ENCODE data around the gene PLXNB2.
A peak's percentile ranks its signal among the peaks of the same experiment; 100 is the strongest.
"Not testable (repeated sequence)": the region's sequence is repeated elsewhere in the genome, so short reads cannot be mapped to it uniquely, and the experiment has no call there.

PLXNB2 gene

GRCh38 chr22:50281957-50282356 lies 25.5 kb downstream of the PLXNB2 start:
- DNase-seq (ENCODE audit: insufficient read length, low spot score) (no peak), FAIRE-seq (no peak)

DNA sequence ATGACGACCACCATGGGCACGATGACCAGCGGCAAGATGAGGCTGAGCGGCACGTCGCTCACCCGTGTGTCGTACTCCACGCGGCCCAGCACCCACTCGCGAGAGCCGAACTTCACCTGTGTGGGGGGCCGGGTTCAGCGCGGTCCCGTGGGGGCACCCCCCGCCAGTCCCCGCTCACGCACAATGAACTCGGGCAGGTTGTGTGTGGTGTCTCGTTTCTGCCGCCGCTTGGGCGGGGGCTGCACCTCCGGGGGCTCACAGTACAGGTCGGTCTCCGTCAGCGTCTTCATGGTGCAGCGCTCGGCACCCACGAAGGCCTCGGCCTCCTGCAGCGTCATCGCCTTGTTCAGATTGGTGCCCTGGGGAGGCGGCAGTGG lies 26.1 kb downstream of the PLXNB2 start:
- FAIRE-seq = no peak
- DNase-seq (ENCODE audit: insufficient read length, low spot score) = no peak

DNA sequence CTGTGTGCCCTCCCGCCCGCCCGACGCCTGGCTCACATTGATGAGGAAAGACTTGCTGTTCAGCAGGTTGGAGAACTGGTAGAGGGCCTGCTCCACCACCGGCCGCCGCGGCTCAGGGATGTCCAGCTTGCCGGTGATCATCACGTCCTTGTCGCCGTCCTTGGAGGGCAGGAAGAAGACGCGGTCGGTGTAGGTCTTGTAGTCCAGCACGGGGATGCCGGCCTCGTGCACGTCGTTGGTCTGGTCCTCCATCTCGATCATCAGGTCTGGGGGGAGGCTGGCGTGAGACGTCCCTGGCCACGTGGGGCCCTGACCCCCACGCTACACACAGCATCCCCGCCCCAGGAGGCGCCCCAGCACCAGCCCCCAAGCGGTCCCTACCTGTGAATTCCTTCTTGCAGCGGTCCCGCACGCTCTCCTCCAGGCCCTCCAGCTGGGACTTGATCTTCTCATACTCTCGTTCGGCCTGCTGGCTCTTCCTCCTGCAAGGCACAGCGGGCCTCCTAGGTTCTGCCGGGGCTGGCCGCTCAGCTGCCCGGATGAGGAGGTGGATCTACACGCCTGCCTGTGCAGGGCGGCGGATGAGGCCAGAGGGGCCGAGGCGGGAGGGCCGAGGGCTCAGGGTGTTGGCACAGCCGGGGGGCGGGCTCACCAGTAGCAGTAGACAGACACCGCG lies 26.6 kb downstream of the PLXNB2 start:
- DNase-seq (ENCODE audit: insufficient read length, low spot score) (no peak), FAIRE-seq (no peak)

DNA sequence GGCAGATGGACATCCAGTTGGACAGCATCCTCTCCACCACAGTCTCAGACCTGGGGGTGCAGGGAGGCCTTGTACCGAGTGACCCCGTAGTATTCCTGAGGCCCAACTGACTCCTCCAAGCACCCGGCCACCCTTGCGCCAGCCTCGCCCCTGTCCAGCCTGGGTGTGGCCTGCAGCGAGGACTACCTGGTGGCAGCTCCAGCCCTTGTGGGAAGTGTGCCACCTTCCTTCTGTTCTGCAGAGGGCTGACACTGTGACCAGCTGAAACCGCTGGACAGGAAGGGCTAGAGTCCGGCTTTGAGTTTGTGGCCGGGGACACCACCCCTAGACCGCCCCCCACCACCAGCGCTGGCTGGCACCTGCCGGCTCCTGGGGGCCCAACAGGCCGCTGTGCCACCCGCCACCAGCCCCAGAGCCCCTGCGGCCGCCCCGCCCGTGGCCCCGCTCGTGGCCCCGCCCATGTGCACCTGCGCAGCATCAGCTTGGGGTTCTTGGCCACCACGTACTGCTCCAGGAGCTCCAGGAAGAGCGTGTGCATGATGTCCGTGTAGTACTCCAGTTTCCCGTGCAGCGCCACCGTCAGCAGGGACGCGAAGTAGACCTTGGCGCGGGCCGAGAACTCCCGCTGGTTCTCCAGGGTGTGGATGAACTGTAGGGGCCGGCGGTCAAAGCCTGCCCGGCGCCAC lies 27.3 kb downstream of the PLXNB2 start:
- FAIRE-seq (no peak), DNase-seq (ENCODE audit: insufficient read length, low spot score) (no peak)

DNA sequence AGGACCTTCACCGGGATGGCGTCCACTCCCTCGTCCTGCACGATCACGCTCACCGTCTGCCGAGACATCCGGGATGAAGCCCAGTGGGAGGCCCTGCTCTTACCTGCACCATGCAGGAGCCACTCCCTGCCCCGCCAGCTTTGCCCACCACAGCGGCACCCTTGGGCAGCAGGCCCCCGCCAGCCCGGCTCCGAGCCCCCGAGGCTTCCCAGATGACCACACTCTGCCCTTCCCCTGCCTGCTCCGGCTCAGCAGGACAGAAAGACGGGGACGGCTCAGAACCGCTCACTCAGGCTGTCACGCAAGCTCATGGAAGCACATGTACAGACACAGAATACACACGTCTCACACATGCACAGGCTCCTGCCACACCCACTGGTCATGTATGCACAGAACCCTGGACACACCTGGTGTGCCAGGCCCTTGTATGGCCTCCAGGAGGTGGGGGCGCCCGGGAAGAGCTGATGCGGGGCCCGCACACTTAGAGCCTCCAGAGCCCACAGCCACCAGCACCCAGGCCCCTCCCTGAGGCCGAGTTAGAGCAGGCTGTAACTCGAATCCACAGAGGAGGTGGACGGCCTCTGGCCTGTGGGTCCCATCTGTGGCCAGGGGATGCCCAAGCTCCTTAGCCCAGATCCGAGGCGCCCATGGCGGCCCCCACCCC lies 28.4 kb downstream of the PLXNB2 start:
- FAIRE-seq = no peak

DNA sequence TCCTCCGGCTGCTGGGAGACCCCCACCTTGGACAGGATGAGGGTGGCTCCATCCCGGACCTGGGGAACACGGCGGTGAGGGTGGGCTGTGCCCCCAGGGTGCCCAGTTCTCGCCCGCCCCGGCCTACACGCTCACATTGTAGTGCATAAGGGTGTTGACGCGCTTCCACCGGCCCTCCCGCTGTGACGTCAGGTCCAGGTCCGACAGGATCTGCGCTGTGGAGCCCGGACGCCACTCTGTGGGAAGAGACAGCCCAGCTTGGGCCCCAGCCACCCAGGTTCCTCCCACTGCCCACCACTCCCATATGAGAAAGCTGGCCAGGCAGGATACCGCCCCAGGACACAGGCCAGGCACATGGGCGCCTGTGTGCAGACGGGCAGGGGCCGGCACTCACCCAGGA lies 29.0 kb downstream of the PLXNB2 start:
- DNase-seq (ENCODE audit: insufficient read length, low spot score) = no peak
- no peak for FAIRE-seq

More for the DNA sequence above, 28.4 kb downstream of the PLXNB2 start:
- no peak for DNase-seq (ENCODE audit: insufficient read length, low spot score)

DNA sequence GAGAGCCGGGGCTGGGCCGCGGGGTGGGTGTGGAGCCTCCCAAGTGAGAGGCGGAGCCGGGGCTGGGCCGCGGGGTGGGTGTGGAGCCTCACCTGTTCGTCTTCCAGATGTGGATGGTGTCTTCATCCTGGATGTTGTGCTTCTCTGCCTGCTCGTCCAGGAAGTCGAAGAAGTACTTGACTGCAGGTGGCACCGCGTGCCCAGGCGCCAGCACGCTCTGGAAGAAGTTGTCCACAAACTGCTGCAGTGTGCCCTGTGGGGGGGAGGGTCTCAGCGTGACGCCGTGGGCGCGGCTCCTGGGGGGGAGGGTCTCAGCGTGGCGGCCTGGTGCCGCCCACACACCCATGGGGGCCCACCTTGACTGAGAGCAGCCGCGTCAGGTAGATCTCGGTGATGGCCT lies 29.7 kb downstream of the PLXNB2 start:
- no peak for DNase-seq (ENCODE audit: insufficient read length, low spot score)
- FAIRE-seq = no peak

- DNase-seq (ENCODE audit: insufficient read length, low spot score) = no peak
- FAIRE-seq = peak; percentile 93
Observed at GRCh38 chr22:50276143-50276542, 31.3 kb downstream of the PLXNB2 start.

- DNase-seq (ENCODE audit: insufficient read length, low spot score) (no peak), FAIRE-seq (no peak)
Observed at GRCh38 chr22:50275181-50276055, 32.0 kb downstream of the PLXNB2 start.

GRCh38 chr22:50274771-50275170 lies 32.7 kb downstream of the PLXNB2 start:
- FAIRE-seq = no peak
- DNase-seq (ENCODE audit: insufficient read length, low spot score) = no peak

DNA sequence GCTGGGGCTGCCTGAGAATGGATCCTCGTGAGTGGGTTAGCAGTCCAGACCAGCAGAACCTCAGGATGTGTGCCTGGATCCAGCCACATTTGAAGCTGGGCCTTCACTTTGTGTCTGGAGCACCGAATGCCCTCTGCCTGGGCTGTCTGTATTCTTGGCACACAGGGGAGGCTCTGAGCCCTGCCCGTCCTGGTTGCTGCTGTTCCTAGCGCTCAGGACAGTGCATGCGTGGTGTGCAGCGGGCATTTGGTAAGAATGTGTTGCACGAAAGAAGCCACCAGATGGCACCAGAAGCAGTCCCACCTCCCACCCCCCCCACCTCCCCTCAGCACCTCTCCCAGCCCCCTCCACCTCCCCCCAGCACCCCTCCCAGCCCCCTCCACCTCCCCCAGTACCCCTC lies 33.1 kb downstream of the PLXNB2 start:
- FAIRE-seq (no peak), DNase-seq (ENCODE audit: insufficient read length, low spot score) (no peak)

- DNase-seq (ENCODE audit: insufficient read length, low spot score); FAIRE-seq: not testable (repeated sequence)
Observed at GRCh38 chr22:50273781-50274180, 33.7 kb downstream of the PLXNB2 start.

- FAIRE-seq; DNase-seq (ENCODE audit: insufficient read length, low spot score): not testable (repeated sequence)
Observed at GRCh38 chr22:50273352-50273751, 34.1 kb downstream of the PLXNB2 start.

DNA sequence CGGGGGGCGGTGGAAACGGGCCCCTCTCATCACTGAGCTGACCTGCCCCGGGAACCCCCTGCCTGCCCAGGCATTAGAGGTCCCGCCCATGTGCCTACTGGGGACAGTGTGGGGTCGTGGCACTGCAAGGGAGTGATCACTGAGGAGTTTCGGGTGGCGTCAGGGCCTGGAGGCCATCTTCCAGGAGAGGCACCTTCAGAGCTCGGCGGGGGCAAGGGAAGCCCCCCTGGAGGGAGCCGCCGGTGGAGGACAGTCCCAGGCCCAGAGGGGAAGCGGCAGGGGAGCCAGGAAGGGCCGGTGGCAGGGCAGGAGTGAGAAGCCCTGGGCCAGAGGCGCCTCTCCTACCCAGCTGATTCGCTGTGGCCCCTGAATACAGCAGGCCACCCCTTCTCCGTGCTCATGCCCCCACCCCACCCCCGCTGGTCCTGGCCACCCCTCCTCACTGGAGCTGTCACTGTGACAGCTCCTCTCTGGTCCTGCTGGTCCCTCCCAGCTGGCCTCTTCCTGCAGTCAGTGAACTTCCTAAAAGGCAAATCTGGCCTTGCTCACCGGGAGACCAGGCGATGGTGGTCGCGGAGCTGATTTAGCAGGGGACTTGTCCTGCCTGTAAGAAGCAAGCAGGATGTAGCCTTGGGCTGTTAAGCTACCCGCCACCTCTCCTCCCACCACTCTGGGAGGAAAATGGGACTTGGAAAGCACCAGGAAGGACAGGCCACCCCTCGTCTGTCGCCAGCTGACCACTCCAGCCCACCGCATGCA lies 35.2 kb downstream of the PLXNB2 start:
- FAIRE-seq = no peak
- no peak for DNase-seq (ENCODE audit: insufficient read length, low spot score)

GRCh38 chr22:50271519-50271970 lies 35.9 kb downstream of the PLXNB2 start:
- DNase-seq (ENCODE audit: insufficient read length, low spot score) = no peak

DNA sequence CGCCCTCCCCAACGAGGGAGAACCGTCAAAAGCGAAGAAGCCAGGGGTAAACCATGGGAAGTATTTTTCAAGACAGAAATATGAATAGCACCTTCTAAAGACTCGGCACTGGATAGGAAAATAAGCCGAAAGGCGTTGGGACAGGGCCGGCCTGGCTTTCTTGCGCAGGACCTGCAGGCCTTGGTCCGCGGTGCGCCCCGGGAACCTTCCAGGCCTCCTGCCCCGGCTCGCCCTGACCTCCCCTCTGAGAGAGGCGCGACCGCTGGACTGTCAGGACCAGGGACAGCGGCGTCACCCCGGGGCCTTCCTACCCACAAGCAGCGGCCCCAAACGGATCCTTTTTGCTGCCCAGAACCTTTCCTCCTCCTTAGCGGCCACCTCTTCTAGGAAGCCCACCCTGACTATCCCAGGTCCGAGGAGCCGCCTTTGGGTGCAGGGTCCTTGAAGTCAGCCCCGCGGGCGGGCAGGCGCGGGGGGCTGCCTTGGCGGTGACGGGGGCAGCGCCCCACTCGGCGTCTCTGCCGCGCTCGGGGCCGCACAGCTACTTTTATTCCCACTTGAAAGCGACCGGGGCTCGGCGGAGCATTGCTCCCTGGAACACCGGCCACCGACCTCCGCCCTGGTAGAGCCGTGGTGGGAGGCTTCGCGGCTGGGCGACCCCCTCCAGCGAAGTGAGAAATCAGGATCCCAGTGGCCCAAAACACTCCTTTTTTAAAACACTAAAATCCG lies 36.6 kb downstream of the PLXNB2 start:
- no peak for DNase-seq (ENCODE audit: insufficient read length, low spot score)
- FAIRE-seq = no peak

More at GRCh38 chr22:50271519-50271970, 35.9 kb downstream of the PLXNB2 start:
- peak; percentile 72 for FAIRE-seq

DNA sequence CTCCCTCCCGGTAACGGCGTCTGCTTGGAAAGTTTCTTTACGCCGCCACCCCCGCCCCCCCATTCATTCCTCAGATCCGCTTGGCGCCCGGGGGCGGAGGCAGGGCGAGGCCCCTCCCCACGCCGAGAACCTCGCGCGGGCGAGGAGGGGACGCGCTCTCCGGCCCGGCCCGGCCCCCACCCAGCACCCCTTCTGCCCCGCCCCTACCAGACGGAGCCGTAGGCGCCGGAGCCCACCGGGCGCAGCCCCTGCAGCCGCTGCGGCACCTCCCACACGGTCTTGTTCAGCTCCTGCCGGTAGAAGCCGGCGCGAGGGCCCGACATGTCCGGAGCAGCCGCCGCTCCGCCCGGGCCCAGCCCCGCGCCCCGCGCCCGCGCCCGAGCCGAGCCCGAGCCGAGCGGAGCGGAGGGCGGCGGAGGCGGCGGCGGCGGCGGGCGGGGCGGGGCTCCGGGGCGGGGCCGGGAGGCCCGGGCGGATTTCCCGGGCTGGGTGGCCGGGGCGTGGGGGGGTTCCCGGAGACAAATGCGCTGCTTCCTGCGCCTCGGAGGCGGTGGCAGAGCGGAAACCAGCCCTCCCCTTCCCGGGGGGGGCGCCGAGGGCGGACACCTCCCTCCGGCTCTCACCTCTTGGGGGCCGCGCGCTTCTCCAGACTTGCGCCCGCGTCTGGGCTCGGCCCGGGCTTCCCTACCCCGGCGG lies 37.3 kb downstream of the PLXNB2 start, which contains the start of gene MAPK11:
Gene MAPK11, minus strand, starts transcription at position 411 of the 696 bp plus-strand sequence. Its CDS starts 88 bp downstream, at position 323.
- DNase-seq (ENCODE audit: insufficient read length, low spot score) (no peak), FAIRE-seq (no peak)

DNA sequence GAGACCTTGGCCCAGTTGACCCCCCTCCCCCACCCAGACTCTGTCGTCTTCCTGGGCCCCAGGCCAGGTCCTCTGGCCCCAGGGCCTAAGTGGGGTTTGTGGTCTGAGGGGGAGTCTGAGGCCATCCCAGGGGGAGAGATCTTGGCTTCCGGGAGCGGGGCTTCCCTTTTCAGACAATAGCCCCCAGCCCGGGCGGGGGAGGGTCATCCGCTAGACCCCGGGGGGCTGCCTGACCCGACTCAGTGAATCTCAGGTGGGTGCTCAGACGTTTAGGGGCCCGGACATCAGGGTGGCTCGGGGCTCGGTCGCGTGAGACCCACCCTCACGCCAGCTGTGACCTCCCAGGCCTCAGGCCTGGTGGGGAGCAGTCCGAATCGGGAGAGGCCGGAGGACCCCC lies 37.9 kb downstream of the PLXNB2 start:
- DNase-seq (ENCODE audit: insufficient read length, low spot score) (no peak), FAIRE-seq (no peak)

GRCh38 chr22:50268655-50269113 lies 38.8 kb downstream of the PLXNB2 start:
- no peak for FAIRE-seq

More at GRCh38 chr22:50268655-50269113, 38.8 kb downstream of the PLXNB2 start:
- DNase-seq (ENCODE audit: insufficient read length, low spot score) = no peak
